ENCODE results near the gene DHX35.

Gene DHX35

GRCh38 chr20:38931984-38932383 is 30.2 kb upstream of the DHX35 start:
- no peak for DNase-seq (ENCODE audit: low read depth)
- TF ChIP-seq CTCF (IDR thresholded peaks at IDR 0.05; ENCODE audit: low read length, missing control alignments) = no peak
- H3K4me3 ChIP-seq (replicated peaks; ENCODE audit: low read depth, low read length) = peak overlapping the region; percentile 43

GRCh38 chr20:38932457-38933120 is 29.6 kb upstream of the DHX35 start:
- DNase-seq (ENCODE audit: low read depth) = peak; percentile 92
- TF ChIP-seq CTCF (IDR thresholded peaks at IDR 0.05; ENCODE audit: low read length, missing control alignments) = no peak

GRCh38 chr20:38934530-38934929 is 27.6 kb upstream of the DHX35 start:
- TF ChIP-seq CTCF (IDR thresholded peaks at IDR 0.05; ENCODE audit: low read length, missing control alignments) = no peak
- DNase-seq (ENCODE audit: low read depth) = peak; percentile 16
- H3K4me3 ChIP-seq (replicated peaks; ENCODE audit: low read depth, low read length) = no peak overlapping the region

More at GRCh38 chr20:38932457-38933120, 29.6 kb upstream of the DHX35 start:
- peak overlapping the region; percentile 43 for H3K4me3 ChIP-seq (replicated peaks; ENCODE audit: low read depth, low read length)

GRCh38 chr20:38935285-38935684 is 26.9 kb upstream of the DHX35 start:
- H3K4me3 ChIP-seq (replicated peaks; ENCODE audit: low read depth, low read length) = no peak overlapping the region
- peak; percentile 29 for TF ChIP-seq CTCF (IDR thresholded peaks at IDR 0.05; ENCODE audit: low read length, missing control alignments)
- peak; percentile 53 for DNase-seq (ENCODE audit: low read depth)

- no peak overlapping the region for H3K4me3 ChIP-seq (replicated peaks; ENCODE audit: low read depth, low read length)
- DNase-seq (ENCODE audit: low read depth) = peak; percentile 14
- no peak for TF ChIP-seq CTCF (IDR thresholded peaks at IDR 0.05; ENCODE audit: low read length, missing control alignments)
These were observed 26.2 kb upstream of the DHX35 start for GRCh38 chr20:38935967-38936407.

- no peak for DNase-seq (ENCODE audit: low read depth)
- no peak for TF ChIP-seq CTCF (IDR thresholded peaks at IDR 0.05; ENCODE audit: low read length, missing control alignments)
- H3K4me3 ChIP-seq (replicated peaks; ENCODE audit: low read depth, low read length) = no peak overlapping the region
These were observed 25.1 kb upstream of the DHX35 start for GRCh38 chr20:38937000-38937399.

GRCh38 chr20:38937978-38938473 is 24.1 kb upstream of the DHX35 start:
- DNase-seq (ENCODE audit: low read depth) = no peak
- TF ChIP-seq CTCF (IDR thresholded peaks at IDR 0.05; ENCODE audit: low read length, missing control alignments) = no peak
- no peak overlapping the region for H3K4me3 ChIP-seq (replicated peaks; ENCODE audit: low read depth, low read length)

Data from fibroblast of pulmonary artery (primary cell).